ENCODE data around the gene KLHL29. TPM values are rescaled to one million over a fixed set of nuclear protein-coding genes. Genes with fewer than 3 reads are reported as not detected.

KLHL29 gene
- total and polyA plus RNA-seq, 2 donors (not counting 3 experiments of a cell fraction or from before 2014, with no cell fraction given), result 4.6 to 12.7 TPM

- dilution Hi-C loops (cut with MboI; ENCODE audit: extremely low pct_ligation_motif_present, low sequenced_read_pairs) (no loop called here), intact Hi-C loops (cut with micrococcal nuclease) (no loop called here)
- Histone ChIP-seq H3K9ac (replicated peaks; ENCODE audit: extremely low read depth, insufficient read depth, low read length) (no peak overlapping the region), H3K27ac (ENCODE audit: insufficient read depth, low read depth, low read length) (no peak overlapping the region), H4K20me1 (replicated peaks; ENCODE audit: control insufficient read depth, extremely low read depth, insufficient read depth, low read length) (no peaks in the 10 kb centered on the region), H3K79me2 (ENCODE audit: control insufficient read depth, insufficient read depth, low read length) (no peaks in the 10 kb centered on the region), H3K4me3 (replicated peaks in 1 of 3; ENCODE audit: insufficient read depth in 1 of 3, low read depth in 1 of 3, low read length in 3 of 3) (no peak overlapping the region), H3K4me1 (ENCODE audit: control insufficient read depth, extremely low read depth, insufficient read depth, low read length) (no peaks in the 10 kb centered on the region), H3K9me3 (replicated peaks; ENCODE audit: control insufficient read depth, insufficient read depth, low read length) (no peaks in the 10 kb centered on the region), H3K4me2 (ENCODE audit: insufficient read depth, low read length) (no peak overlapping the region), H3K36me3 (ENCODE audit: control insufficient read depth in 2 of 2, extremely low read depth in 1 of 2, insufficient read depth in 2 of 2, low read length in 2 of 2) (no peaks in the 10 kb centered on the region), H3K27me3 (ENCODE audit: control insufficient read depth in 2 of 2, insufficient read depth in 2 of 2, low read length in 2 of 2) (no peaks in the 10 kb centered on the region), H2AFZ (ENCODE audit: low read depth, low read length) (no peak overlapping the region), H3K9me1 (replicated peaks; ENCODE audit: control insufficient read depth, extremely low read depth, insufficient read depth, low read length) (no peaks in the 10 kb centered on the region)
- no peak for FAIRE-seq
- no TSS peak for BruUV-seq (replicated peaks)
- POLR2A ChIA-PET, result no interaction called here
- TF ChIP-seq MAX (IDR thresholded peaks at IDR 0.05; ENCODE audit: insufficient read depth, insufficient read length) (no peak), JUN (IDR thresholded peaks at IDR 0.05; ENCODE audit: borderline replicate concordance, insufficient read depth, insufficient read length, low read depth) (no peak), EZH2 (IDR thresholded peaks at IDR 0.05; ENCODE audit: borderline replicate concordance, low read depth, low read length, severe bottlenecking) (no peak), POLR2AphosphoS5 (IDR thresholded peaks at IDR 0.05; ENCODE audit: insufficient read depth, low read depth, low read length) (no peak), POLR2A (IDR thresholded peaks at IDR 0.05; ENCODE audit: low read depth, low read length) (no peak), MYC (IDR thresholded peaks at IDR 0.05; ENCODE audit: low read depth, low read length) (no peak), CTCF (IDR thresholded peaks at IDR 0.05; ENCODE audit: extremely low read depth in 1 of 2, insufficient read depth in 1 of 2, low read depth in 1 of 2, low read length in 2 of 2) (no peak), FOS (IDR thresholded peaks at IDR 0.05; ENCODE audit: borderline replicate concordance, insufficient read depth, low read length) (no peak), GATA2 (IDR thresholded peaks at IDR 0.05; ENCODE audit: insufficient read depth, insufficient read length, low read depth, low read length) (no peak)
- CTCF ChIA-PET, result interaction anchor here (1.3 kb wide), 1 partner anchor 16 kb away, joined by 3 read pairs; no protein-coding TSS in a partner anchor
- no peak for DNase-seq (ENCODE audit: low read depth, low spot score)
Observed at GRCh38 chr2:23655934-23656596, 271.1 kb downstream of the KLHL29 start.

Data from endothelial cell of umbilical vein (primary cell).